ENCODE measurements around the gene FBH1. TPM values are rescaled to one million over a fixed set of nuclear protein-coding genes. Genes with fewer than 3 reads are reported as not detected.
A peak's percentile ranks its signal among the peaks of the same experiment; 100 is the strongest.

The FBH1 gene
- total RNA-seq, 1 donor from 2014 or later = 54.5 TPM

DNA sequence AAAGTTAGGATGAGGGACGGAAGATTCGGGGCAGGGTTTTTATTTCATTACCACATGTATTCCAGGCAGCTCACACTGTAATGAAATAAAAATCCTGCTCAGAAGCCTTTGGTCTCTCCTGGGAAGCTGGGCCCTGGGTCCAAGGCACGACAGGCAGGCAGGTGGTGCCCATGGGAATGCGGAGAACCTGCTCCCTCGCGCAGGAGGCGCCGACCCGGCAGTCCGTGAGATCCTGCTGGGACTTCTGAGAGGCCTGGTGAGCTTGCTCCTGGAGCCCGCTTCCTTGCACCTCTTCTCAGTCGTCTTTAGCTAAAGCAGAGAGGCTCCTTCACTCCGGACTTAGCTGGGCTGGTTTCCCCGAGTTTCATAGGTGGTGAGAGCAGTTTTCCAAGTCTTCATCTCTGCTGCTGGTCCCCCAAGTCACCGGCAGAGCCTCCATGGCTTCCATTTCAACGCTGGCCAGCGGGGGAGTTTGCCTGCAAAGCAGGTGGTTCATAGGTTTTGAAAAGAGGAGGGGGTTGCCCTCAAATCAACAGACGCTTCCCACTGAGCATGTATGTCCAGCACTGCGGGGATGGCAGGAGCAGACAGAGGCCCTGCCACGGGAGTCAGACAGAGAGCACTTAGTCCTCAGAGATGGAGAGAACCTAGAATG, 62.8 kb downstream of the FBH1 start:
- Histone ChIP-seq H3K27me3 (ENCODE audit: control insufficient read depth, insufficient read depth, low read length) (no peaks in the 10 kb centered on the region), H3K36me3 (ENCODE audit: control insufficient read depth, insufficient read depth, low read length) (no peaks in the 10 kb centered on the region), H3K4me3 (ENCODE audit: low read depth, low read length) (no peak overlapping the region)
- no peak for FAIRE-seq
- no peak for DNase-seq (ENCODE audit: low read depth)
- TF ChIP-seq, protein P1, sequence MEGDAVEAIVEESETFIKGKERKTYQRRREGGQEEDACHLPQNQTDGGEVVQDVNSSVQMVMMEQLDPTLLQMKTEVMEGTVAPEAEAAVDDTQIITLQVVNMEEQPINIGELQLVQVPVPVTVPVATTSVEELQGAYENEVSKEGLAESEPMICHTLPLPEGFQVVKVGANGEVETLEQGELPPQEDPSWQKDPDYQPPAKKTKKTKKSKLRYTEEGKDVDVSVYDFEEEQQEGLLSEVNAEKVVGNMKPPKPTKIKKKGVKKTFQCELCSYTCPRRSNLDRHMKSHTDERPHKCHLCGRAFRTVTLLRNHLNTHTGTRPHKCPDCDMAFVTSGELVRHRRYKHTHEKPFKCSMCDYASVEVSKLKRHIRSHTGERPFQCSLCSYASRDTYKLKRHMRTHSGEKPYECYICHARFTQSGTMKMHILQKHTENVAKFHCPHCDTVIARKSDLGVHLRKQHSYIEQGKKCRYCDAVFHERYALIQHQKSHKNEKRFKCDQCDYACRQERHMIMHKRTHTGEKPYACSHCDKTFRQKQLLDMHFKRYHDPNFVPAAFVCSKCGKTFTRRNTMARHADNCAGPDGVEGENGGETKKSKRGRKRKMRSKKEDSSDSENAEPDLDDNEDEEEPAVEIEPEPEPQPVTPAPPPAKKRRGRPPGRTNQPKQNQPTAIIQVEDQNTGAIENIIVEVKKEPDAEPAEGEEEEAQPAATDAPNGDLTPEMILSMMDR (IDR thresholded peaks at IDR 0.05; ENCODE audit: insufficient read depth, low read length, severe bottlenecking) = no peak

DNA sequence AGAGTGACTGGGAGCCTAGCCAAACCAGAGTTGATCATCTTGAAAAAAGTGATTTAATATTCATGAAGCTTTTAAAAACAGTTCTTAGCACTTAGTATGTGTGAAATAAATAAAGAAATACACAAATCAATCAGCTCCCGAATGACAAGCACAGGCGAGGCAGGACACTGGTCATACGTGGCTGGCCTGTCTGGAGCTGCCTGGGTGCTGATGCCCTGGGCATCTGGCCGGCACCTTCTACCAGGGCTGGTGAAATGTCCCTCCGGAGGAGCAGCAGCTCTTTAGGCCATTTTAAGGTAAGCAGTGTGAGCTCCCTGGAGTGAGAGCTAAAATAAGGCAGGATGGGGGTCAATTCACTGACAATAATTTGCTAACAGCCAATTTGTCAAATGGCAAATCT, 63.6 kb downstream of the FBH1 start:
- H3K27me3 ChIP-seq (ENCODE audit: control insufficient read depth, insufficient read depth, low read length) = no peaks in the 10 kb centered on the region
- no peaks in the 10 kb centered on the region for H3K36me3 ChIP-seq (ENCODE audit: control insufficient read depth, insufficient read depth, low read length)
- no peak overlapping the region for H3K4me3 ChIP-seq (ENCODE audit: low read depth, low read length)
- TF ChIP-seq, protein P1 (IDR thresholded peaks at IDR 0.05; ENCODE audit: insufficient read depth, low read length, severe bottlenecking) = no peak
- DNase-seq (ENCODE audit: low read depth) (no peak), FAIRE-seq (no peak)

DNA sequence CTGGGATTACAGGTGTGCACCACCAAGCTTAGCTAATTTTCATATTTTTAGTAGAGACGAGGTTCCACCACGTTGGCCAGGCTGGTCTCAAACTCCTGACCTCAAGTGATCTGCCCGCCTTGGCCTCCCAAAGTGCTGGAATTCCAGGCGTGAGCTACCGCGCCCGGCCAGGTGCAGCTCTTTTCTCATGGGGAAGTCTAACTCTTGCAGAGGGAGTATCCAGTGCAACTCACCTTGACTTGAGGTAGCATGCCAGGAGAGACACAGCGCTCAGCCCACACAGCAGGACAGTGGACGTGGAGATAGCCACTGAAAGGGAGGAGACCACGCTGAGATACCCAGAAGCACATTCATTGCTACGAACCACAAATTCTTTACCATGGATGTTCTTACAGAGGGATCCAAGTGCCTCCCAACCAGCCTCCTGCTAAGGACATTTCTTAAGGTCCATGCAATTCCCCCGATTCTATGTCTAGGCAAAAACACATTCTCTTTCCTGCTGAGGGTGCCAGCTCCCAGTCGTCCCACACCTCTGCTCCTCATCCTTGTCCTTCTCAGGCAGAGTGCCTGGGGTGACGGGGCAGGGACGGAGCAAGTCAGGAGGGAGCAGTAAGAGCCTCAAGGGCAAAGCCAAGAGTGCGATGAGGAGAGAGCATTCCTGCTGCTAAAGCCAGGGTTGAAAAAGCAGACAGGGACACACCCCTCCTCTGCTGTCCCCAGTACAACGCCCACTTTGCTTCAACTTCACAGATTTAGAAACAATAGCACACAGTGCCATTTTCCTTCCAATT, 66.3 kb downstream of the FBH1 start:
- FAIRE-seq (no peak), DNase-seq (ENCODE audit: low read depth) (no peak)
- no peak overlapping the region for H3K4me3 ChIP-seq (ENCODE audit: low read depth, low read length)
- TF ChIP-seq, protein P1 (IDR thresholded peaks at IDR 0.05; ENCODE audit: insufficient read depth, low read length, severe bottlenecking) = no peak
- H3K27me3 ChIP-seq (ENCODE audit: control insufficient read depth, insufficient read depth, low read length) = no peaks in the 10 kb centered on the region
- H3K36me3 ChIP-seq (ENCODE audit: control insufficient read depth, insufficient read depth, low read length) = no peaks in the 10 kb centered on the region

DNA sequence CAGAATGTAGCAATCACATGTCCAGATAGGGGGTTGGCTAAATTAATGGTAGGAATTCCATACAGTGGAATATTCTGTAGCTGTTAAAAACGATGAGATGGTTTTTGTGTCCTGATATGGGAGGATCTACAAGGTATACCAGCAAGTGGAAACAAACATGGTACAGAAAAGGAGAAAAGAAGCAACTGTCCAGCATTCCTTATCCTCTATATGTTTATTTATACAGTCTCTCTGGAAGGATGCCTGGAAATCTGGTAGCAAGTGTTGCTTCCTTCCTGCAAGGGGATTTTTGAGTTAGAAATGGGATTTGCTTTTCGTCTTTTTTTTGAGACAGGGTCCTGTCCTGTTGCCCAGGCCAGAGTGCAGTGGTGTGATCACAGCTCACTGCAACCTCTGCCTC, 68.0 kb downstream of the FBH1 start:
- no peak for FAIRE-seq
- no peak for DNase-seq (ENCODE audit: low read depth)
- TF ChIP-seq, protein P1 (IDR thresholded peaks at IDR 0.05; ENCODE audit: insufficient read depth, low read length, severe bottlenecking) = no peak
- Histone ChIP-seq H3K36me3 (ENCODE audit: control insufficient read depth, insufficient read depth, low read length) (no peaks in the 10 kb centered on the region), H3K4me3 (ENCODE audit: low read depth, low read length) (no peak overlapping the region), H3K27me3 (ENCODE audit: control insufficient read depth, insufficient read depth, low read length) (no peaks in the 10 kb centered on the region)

DNA sequence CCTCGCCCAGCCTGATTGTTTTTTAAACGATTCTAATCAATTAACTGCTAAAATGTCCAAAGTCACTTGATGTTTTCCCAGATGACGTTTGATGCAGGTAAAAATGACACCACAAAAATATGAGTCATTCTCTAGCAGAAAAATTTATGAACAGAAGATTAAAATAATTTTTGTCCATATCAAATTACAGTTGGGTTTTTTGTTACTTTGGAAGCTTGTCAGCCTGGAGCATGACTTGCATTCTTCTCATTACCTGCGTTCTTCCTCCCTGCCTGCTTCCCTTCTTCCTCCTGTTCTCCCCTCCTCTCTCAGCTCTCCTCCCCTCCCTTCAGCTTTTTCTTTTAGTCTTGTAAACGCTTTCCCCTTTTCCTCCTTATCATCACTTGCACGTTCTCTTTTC, 68.6 kb downstream of the FBH1 start:
- no peak for FAIRE-seq
- H3K36me3 ChIP-seq (ENCODE audit: control insufficient read depth, insufficient read depth, low read length) = no peaks in the 10 kb centered on the region
- H3K27me3 ChIP-seq (ENCODE audit: control insufficient read depth, insufficient read depth, low read length) = no peaks in the 10 kb centered on the region
- no peak overlapping the region for H3K4me3 ChIP-seq (ENCODE audit: low read depth, low read length)
- TF ChIP-seq, protein P1 (IDR thresholded peaks at IDR 0.05; ENCODE audit: insufficient read depth, low read length, severe bottlenecking) = no peak
- DNase-seq (ENCODE audit: low read depth) = peak; percentile 26
